GM19463 (cell line): ENCODE results near the gene LDLRAD4.
A peak's percentile ranks its signal among the peaks of the same experiment; 100 is the strongest.

Experiments
- ATAC-seq: cut with Tn5 transposase; IDR thresholded peaks from one replicate; pipeline ENCODE4 v1.9.1; 2021; ENCODE audit warnings: mild to moderate bottlenecking, moderate library complexity; ENCODE audit not compliant: unreplicated experiment

Gene LDLRAD4

GRCh38 chr18:13496691-13497281 is 278.2 kb downstream of the LDLRAD4 start:
- no peak for ATAC-seq

GRCh38 chr18:13499803-13500202 is 281.2 kb downstream of the LDLRAD4 start:
- ATAC-seq, result no peak

GRCh38 chr18:13500227-13500865 is 281.8 kb downstream of the LDLRAD4 start:
- no peak for ATAC-seq

- ATAC-seq, result no peak
These were observed 282.4 kb downstream of the LDLRAD4 start for GRCh38 chr18:13500869-13501542.

- no peak for ATAC-seq
These were observed 283.0 kb downstream of the LDLRAD4 start for GRCh38 chr18:13501543-13501887.

- peak; percentile 97 for ATAC-seq
These were observed 283.3 kb downstream of the LDLRAD4 start for GRCh38 chr18:13501891-13502290.

GRCh38 chr18:13502585-13502984 is 284.0 kb downstream of the LDLRAD4 start:
- no peak for ATAC-seq

GRCh38 chr18:13503836-13504235 is 285.3 kb downstream of the LDLRAD4 start:
- ATAC-seq, result no peak

GRCh38 chr18:13505780-13506345 is 287.3 kb downstream of the LDLRAD4 start:
- no peak for ATAC-seq

- no peak for ATAC-seq
These were observed 292.0 kb downstream of the LDLRAD4 start for GRCh38 chr18:13510594-13510993.

GRCh38 chr18:13511961-13512577 is 293.5 kb downstream of the LDLRAD4 start:
- no peak for ATAC-seq

GRCh38 chr18:13513021-13513420 is 294.5 kb downstream of the LDLRAD4 start:
- ATAC-seq, result no peak

GRCh38 chr18:13513481-13513880 is 294.9 kb downstream of the LDLRAD4 start:
- no peak for ATAC-seq

GRCh38 chr18:13514558-13514957 is 296.0 kb downstream of the LDLRAD4 start:
- ATAC-seq, result no peak

GRCh38 chr18:13516855-13517254 is 298.3 kb downstream of the LDLRAD4 start:
- ATAC-seq, result no peak

GRCh38 chr18:13517369-13517768 is 298.8 kb downstream of the LDLRAD4 start:
- ATAC-seq, result no peak

GRCh38 chr18:13518382-13518781 is 299.8 kb downstream of the LDLRAD4 start:
- no peak for ATAC-seq

- ATAC-seq, result no peak
These were observed 301.7 kb downstream of the LDLRAD4 start for GRCh38 chr18:13520306-13520705.

- no peak for ATAC-seq
These were observed 302.2 kb downstream of the LDLRAD4 start for GRCh38 chr18:13520741-13521140.

GRCh38 chr18:13521418-13521817 is 302.9 kb downstream of the LDLRAD4 start:
- no peak for ATAC-seq

GRCh38 chr18:13522256-13522655 is 303.7 kb downstream of the LDLRAD4 start:
- ATAC-seq, result no peak
